Osteocyte (in vitro differentiated cells): ENCODE measurements around the gene SEMA6B. TPM values are rescaled to one million over a fixed set of nuclear protein-coding genes. Genes with fewer than 3 reads are reported as not detected.

Experiments used
- DNase-seq: peaks from one replicate; pipeline ENCODE4 v3.0.0; 2021; ENCODE audit warnings: mixed read lengths; ENCODE audit not compliant: unreplicated experiment; ENCODE audit errors: extremely low spot score
- H3K27ac Mint-ChIP-seq: one replicate; pipeline ENCODE4 v1.8.0; 2021; ENCODE audit warnings: mild to moderate bottlenecking, mixed read lengths; ENCODE audit not compliant: unreplicated experiment
- H3K27me3 Mint-ChIP-seq: one replicate; pipeline ENCODE4 v1.8.0; 2021; ENCODE audit warnings: mixed read lengths; ENCODE audit not compliant: unreplicated experiment
- H3K36me3 Mint-ChIP-seq: one replicate; pipeline ENCODE4 v1.8.0; 2021; ENCODE audit warnings: mixed read lengths; ENCODE audit not compliant: unreplicated experiment
- H3K4me1 Mint-ChIP-seq: one replicate; pipeline ENCODE4 v1.8.0; 2021; ENCODE audit warnings: mixed read lengths; ENCODE audit not compliant: unreplicated experiment
- H3K4me3 Mint-ChIP-seq: one replicate; pipeline ENCODE4 v1.8.0; 2021; ENCODE audit warnings: mild to moderate bottlenecking, moderate library complexity, mixed read lengths; ENCODE audit not compliant: unreplicated experiment
- H3K9me3 Mint-ChIP-seq: one replicate; pipeline ENCODE4 v1.8.0; 2021; ENCODE audit warnings: mixed read lengths; ENCODE audit not compliant: unreplicated experiment
- CTCF ChIP-seq: fragments of 200-600 bp; sonication (generic); IDR thresholded peaks from 2 replicates; pipeline ENCODE4 v1.5.0; 2021; ENCODE audit warnings: antibody characterized with exemption, mild to moderate bottlenecking, moderate library complexity
- total RNA-seq: library from RNA; stranded (reverse); gene quantifications from 2 replicates; pipeline ENCODE4 v1.2.1, GENCODE V29; 2021

SEMA6B gene
- total RNA-seq, 1 donor from 2014 or later, result 6.2 TPM

- H3K9me3 Mint-ChIP-seq, result no peaks in the 10 kb centered on the region
- no peak for TF ChIP-seq CTCF
- no peak overlapping the region for H3K4me3 Mint-ChIP-seq
- no peak overlapping the region for H3K27ac Mint-ChIP-seq
- H3K27me3 Mint-ChIP-seq, result no peaks in the 10 kb centered on the region
- peaks cover 3% of the 10 kb centered on the region for H3K36me3 Mint-ChIP-seq
- peaks cover 32% of the 10 kb centered on the region for H3K4me1 Mint-ChIP-seq
- DNase-seq, result no peak
Measured at GRCh38 chr19:4571305-4571917, 11.9 kb upstream of the SEMA6B start.

- no peak for DNase-seq
- no peak overlapping the region for H3K4me3 Mint-ChIP-seq
- no peaks in the 10 kb centered on the region for H3K9me3 Mint-ChIP-seq
- TF ChIP-seq CTCF, result no peak
- no peak overlapping the region for H3K27ac Mint-ChIP-seq
- peaks cover 27% of the 10 kb centered on the region for H3K4me1 Mint-ChIP-seq
- peaks cover 3% of the 10 kb centered on the region for H3K36me3 Mint-ChIP-seq
- H3K27me3 Mint-ChIP-seq, result no peaks in the 10 kb centered on the region
Measured at GRCh38 chr19:4570916-4571304, 11.4 kb upstream of the SEMA6B start.

- peaks cover 23% of the 10 kb centered on the region for H3K4me1 Mint-ChIP-seq
- H3K36me3 Mint-ChIP-seq, result peaks cover 3% of the 10 kb centered on the region
- no peak overlapping the region for H3K4me3 Mint-ChIP-seq
- TF ChIP-seq CTCF, result no peak
- no peak for DNase-seq
- no peaks in the 10 kb centered on the region for H3K9me3 Mint-ChIP-seq
- H3K27ac Mint-ChIP-seq, result no peak overlapping the region
- H3K27me3 Mint-ChIP-seq, result no peaks in the 10 kb centered on the region
Measured at GRCh38 chr19:4570402-4570801, 10.9 kb upstream of the SEMA6B start.

GRCh38 chr19:4568886-4569285 is 9.4 kb upstream of the SEMA6B start:
- TF ChIP-seq CTCF, result no peak
- H3K36me3 Mint-ChIP-seq, result peaks cover 3% of the 10 kb centered on the region
- H3K27ac Mint-ChIP-seq, result no peak overlapping the region
- no peaks in the 10 kb centered on the region for H3K9me3 Mint-ChIP-seq
- no peak overlapping the region for H3K4me3 Mint-ChIP-seq
- DNase-seq, result no peak
- H3K4me1 Mint-ChIP-seq, result peaks cover 12% of the 10 kb centered on the region
- H3K27me3 Mint-ChIP-seq, result no peaks in the 10 kb centered on the region

GRCh38 chr19:4567584-4568071 is 8.1 kb upstream of the SEMA6B start:
- H3K9me3 Mint-ChIP-seq, result no peaks in the 10 kb centered on the region
- peaks cover 3% of the 10 kb centered on the region for H3K36me3 Mint-ChIP-seq
- H3K4me1 Mint-ChIP-seq, result peaks cover 9% of the 10 kb centered on the region
- H3K27me3 Mint-ChIP-seq, result no peaks in the 10 kb centered on the region
- peak; percentile 90 for DNase-seq
- no peak overlapping the region for H3K27ac Mint-ChIP-seq
- H3K4me3 Mint-ChIP-seq, result no peak overlapping the region
- peak; percentile 71 for TF ChIP-seq CTCF
